ENCODE results near the gene UTP25. TPM values are rescaled to one million over a fixed set of nuclear protein-coding genes. Genes with fewer than 3 reads are reported as not detected.

The UTP25 gene
- total and polyA plus RNA-seq, 2 of the 4 experiments (the other 2 are of a cell fraction): 7.1 to 17.4 TPM

- no peak for TF ChIP-seq SMC3 (IDR thresholded peaks at IDR 0.05; ENCODE audit: low read depth, low read length)
Observed at GRCh38 chr1:209869291-209870149, 41.7 kb downstream of the UTP25 start (continued).

DNA sequence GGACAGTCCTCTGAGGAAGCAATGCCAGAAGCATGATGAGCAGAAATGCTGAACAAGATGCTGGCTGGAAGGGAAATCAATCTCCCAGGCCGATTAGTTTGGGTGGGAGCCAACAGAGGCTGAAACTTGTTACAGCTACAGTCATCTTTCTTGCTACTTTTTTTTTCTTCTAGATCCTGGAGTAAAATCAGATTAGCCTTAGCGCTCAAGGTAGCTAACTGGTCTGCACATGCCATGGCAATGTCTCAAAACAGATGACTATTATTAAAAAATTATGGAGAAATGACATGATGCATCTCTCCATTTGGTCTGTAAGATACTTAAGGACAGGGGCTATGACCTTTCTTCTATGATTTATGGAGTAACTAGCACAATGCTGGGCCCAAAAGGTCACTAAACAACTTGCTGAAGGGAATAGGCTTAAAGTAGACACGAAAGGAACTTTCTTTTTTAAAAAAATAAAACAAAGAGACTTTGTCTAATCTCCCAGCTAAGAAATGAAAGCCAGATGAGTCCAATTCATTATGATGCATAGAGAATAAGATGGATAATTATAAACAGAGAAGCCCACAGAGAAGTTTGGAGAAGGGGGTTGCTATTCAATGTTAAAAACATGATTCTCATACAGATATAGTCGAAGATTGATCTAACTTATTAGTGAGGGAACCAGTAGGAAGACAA lies 42.5 kb downstream of the UTP25 start:
- Histone ChIP-seq H3K9me1 (ENCODE audit: insufficient read depth, low read length) (no peaks in the 10 kb centered on the region), H4K5ac (ENCODE audit: low read depth, low read length) (no peak overlapping the region), H3K27me3 (ENCODE audit: control insufficient read depth, insufficient read depth, low read length) (no peaks in the 10 kb centered on the region), H3K18ac (ENCODE audit: low read depth, low read length) (no peak overlapping the region), H3K36me3 (ENCODE audit: control insufficient read depth, insufficient read depth, low read length) (no peaks in the 10 kb centered on the region), H3K56ac (ENCODE audit: extremely low read depth, insufficient read depth, low read length) (no peak overlapping the region), H3K4me3 (ENCODE audit: insufficient read depth, low read depth, low read length) (no peak overlapping the region), H2BK5ac (ENCODE audit: low read depth, low read length, poor library complexity, severe bottlenecking) (no peak overlapping the region), H3K79me1 (ENCODE audit: low read depth in 1 of 2, low read length in 2 of 2) (no peaks in the 10 kb centered on the region), H3K9me3 (ENCODE audit: control insufficient read depth, insufficient read depth, low read length) (peaks cover 3% of the 10 kb centered on the region), H3K4me1 (ENCODE audit: control insufficient read depth, insufficient read depth, low read length) (peaks cover 2% of the 10 kb centered on the region; the same call in 1 of the 2 replicates), H2AK5ac (ENCODE audit: low read depth, low read length) (no peak overlapping the region), H3K9ac (ENCODE audit: low read depth, low read length) (no peak overlapping the region), H2BK20ac (ENCODE audit: low read depth, low read length) (no peak overlapping the region), H2BK15ac (ENCODE audit: low read depth, low read length) (no peak overlapping the region), H3K4ac (ENCODE audit: low read depth, low read length) (no peak overlapping the region), H4K8ac (ENCODE audit: low read depth in 2 of 2, low read length in 2 of 2) (no peak overlapping the region), H4K91ac (ENCODE audit: insufficient read depth, low read depth, low read length) (no peak overlapping the region), H4K20me1 (ENCODE audit: insufficient read depth, low read length) (no peaks in the 10 kb centered on the region), H2AK9ac (replicated peaks; ENCODE audit: low read depth, low read length, poor library complexity) (no peak overlapping the region), H3K4me2 (ENCODE audit: low read depth, low read length) (no peak overlapping the region), H3K14ac (replicated peaks; ENCODE audit: low read depth, low read length) (no peak overlapping the region), H2AFZ (replicated peaks; ENCODE audit: low read length, poor library complexity) (no peak overlapping the region), H2BK120ac (ENCODE audit: low read depth, low read length) (no peak overlapping the region), H3K23ac (ENCODE audit: low read depth, low read length) (no peak overlapping the region), H3K27ac (ENCODE audit: insufficient read depth, low read length) (no peak overlapping the region)
- in situ Hi-C loops (cut with MboI; ENCODE audit: low sequenced_read_pairs) (loop anchor here (5.0 to 25.0 kb wide), 2 partner anchors 117 to 442 kb away; no protein-coding TSS in a partner anchor), intact Hi-C loops (cut with micrococcal nuclease) (no loop called here), dilution Hi-C loops (cut with HindIII; ENCODE audit: low sequenced_read_pairs, unreplicated experiment) (no loop called here)
- ATAC-seq (ENCODE audit: low read depth) (no peak), DNase-seq (peak; percentile 13)
- TF ChIP-seq, protein P1, sequence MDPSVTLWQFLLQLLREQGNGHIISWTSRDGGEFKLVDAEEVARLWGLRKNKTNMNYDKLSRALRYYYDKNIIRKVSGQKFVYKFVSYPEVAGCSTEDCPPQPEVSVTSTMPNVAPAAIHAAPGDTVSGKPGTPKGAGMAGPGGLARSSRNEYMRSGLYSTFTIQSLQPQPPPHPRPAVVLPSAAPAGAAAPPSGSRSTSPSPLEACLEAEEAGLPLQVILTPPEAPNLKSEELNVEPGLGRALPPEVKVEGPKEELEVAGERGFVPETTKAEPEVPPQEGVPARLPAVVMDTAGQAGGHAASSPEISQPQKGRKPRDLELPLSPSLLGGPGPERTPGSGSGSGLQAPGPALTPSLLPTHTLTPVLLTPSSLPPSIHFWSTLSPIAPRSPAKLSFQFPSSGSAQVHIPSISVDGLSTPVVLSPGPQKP (IDR thresholded peaks at IDR 0.05; ENCODE audit: borderline replicate concordance, low read depth, low read length): no peak
- TF ChIP-seq FOS (IDR thresholded peaks at IDR 0.05; ENCODE audit: low read depth, low read length) (no peak), CHD1 (IDR thresholded peaks at IDR 0.05; ENCODE audit: low read depth, low read length) (no peak), POLR2A (IDR thresholded peaks at IDR 0.05; ENCODE audit: low read depth, low read length) (no peak)
- ChIA-PET CTCF (interaction anchor here (0.5 to 1.3 kb wide), 2 partner anchors 10 to 51 kb away, joined by 5 to 6 read pairs; no protein-coding TSS in a partner anchor), POLR2A (ENCODE audit: unreplicated experiment) (interaction anchor here (0.5 kb wide), 1 partner anchor 10 kb away, joined by 3 read pairs; no protein-coding TSS in a partner anchor)
- no CpG with 5 or more reads among the region's 4 CpGs for WGBS, 2 experiments (ENCODE audit: extremely low coverage in 2 of 2, insufficient read length in 1 of 2)
- no TSS peak for BruUV-seq (replicated peaks)
